K562 (cell line): ENCODE data around the gene TBC1D9. TPM values are rescaled to one million over a fixed set of nuclear protein-coding genes. Genes with fewer than 3 reads are reported as not detected.

Experiments used
- ATAC-seq: fragments of 200-7000 bp; cut with Tn5 transposase; 3 replicates; pipeline ENCODE4 v1.9.1; 2020; ENCODE audit warnings: moderate library complexity
- BruUV-seq: library from RNA; stranded (reverse); fragments of 400-500 nt; replicated peaks from 2 replicates; lab custom pipeline; 2021; lab: Mats Ljungman, UMichigan
- CTCF ChIA-PET: fragments of 300-600 bp; formaldehyde crosslinking; extraction: SDS; loops from one replicate; lab custom pipeline; 2021; ENCODE audit warnings: low intra/inter-chr PET ratio; lab: Yijun Ruan, JAX
- POLR2A ChIA-PET: fragments of 300-600, 350-650 bp; sonication (Branson Sonifier 250); formaldehyde crosslinking; extraction: SDS; loops from one replicate; lab custom pipeline; 2021; ENCODE audit warnings: antibody characterized with exemption, inconsistent platforms; lab: Yijun Ruan, JAX
- DNase-seq, 4 experiments: peaks; one replicate each; pipeline versions ENCODE4 v3.0.0 to v3.0.0-alpha.2; 2011 to 2018; ENCODE audit warnings: low spot score in 3 of 4, mixed read lengths in 3 of 4; ENCODE audit errors: extremely low read depth in 1 of 4
- FAIRE-seq: peaks from 2 replicates; lab custom pipeline; 2011; peaks lifted over from hg19 to GRCh38; lab: Jason Lieb, UNC
- H2AFZ ChIP-seq: 2 replicates; pipeline ENCODE4 v1.6.0; 2011; ENCODE audit warnings: low read depth, low read length, control low read depth, inconsistent platforms
- H3K27ac ChIP-seq: fragments of 200-600 bp; 3 replicates; pipeline ENCODE4 v1.8.0; 2011; ENCODE audit warnings: low read depth, mild to moderate bottlenecking, control low read depth, inconsistent platforms, low read length, moderate library complexity, mixed read lengths; ENCODE audit errors: extremely low read depth
- H3K27me3 ChIP-seq, 2 experiments: fragments of 300-600 bp in 1 of 2; 2 replicates in 1 of 2; 3 replicates in 1 of 2; pipeline versions ENCODE4 v1.6.0 to v1.8.0; 2011; ENCODE audit warnings: inconsistent platforms in 2 of 2, low read length in 2 of 2, mild to moderate bottlenecking in 1 of 2, mixed read lengths in 1 of 2, moderate library complexity in 1 of 2; ENCODE audit not compliant: control insufficient read depth in 2 of 2, insufficient read depth in 2 of 2
- H3K36me3 ChIP-seq: fragments of 300-600 bp; 3 replicates; pipeline ENCODE4 v1.8.0; 2011; ENCODE audit warnings: mild to moderate bottlenecking, low read length, inconsistent platforms; ENCODE audit not compliant: control insufficient read depth, insufficient read depth
- H3K4me1 ChIP-seq, 2 experiments: fragments of 200-600 bp in 1 of 2; replicated peaks in 1 of 2; 2 replicates in 1 of 2; 3 replicates in 1 of 2; pipeline versions ENCODE4 v1.5.1 to v1.8.0; 2011; ENCODE audit warnings: inconsistent platforms in 2 of 2, low read length in 2 of 2, mild to moderate bottlenecking in 1 of 2, mixed read lengths in 1 of 2, moderate library complexity in 1 of 2; ENCODE audit not compliant: control insufficient read depth in 2 of 2, insufficient read depth in 2 of 2
- H3K4me2 ChIP-seq: 2 replicates; pipeline ENCODE4 v1.6.1; 2011; ENCODE audit warnings: low read length, control low read depth, inconsistent platforms, mixed read lengths; ENCODE audit not compliant: insufficient read depth
- H3K4me3 ChIP-seq: fragments of 200-600 bp; sonication (generic), shearing (Covaris generic); 2 replicates; pipeline ENCODE4 v1.5.1; 2016; ENCODE audit warnings: control low read depth, inconsistent platforms
- H3K79me2 ChIP-seq: fragments of 200-600 bp; 3 replicates; pipeline ENCODE4 v1.8.0; 2011; ENCODE audit warnings: low read length, inconsistent platforms; ENCODE audit not compliant: control insufficient read depth, insufficient read depth
- H3K9ac ChIP-seq, 2 experiments: 2 replicates each; pipeline versions ENCODE4 v1.6.0 to v1.6.1; 2011; ENCODE audit warnings: low read depth in 2 of 2, low read length in 2 of 2, control low read depth in 1 of 2, inconsistent platforms in 1 of 2, mild to moderate bottlenecking in 1 of 2, mixed read lengths in 1 of 2; ENCODE audit not compliant: insufficient read depth in 1 of 2
- H3K9me1 ChIP-seq: one replicate; pipeline ENCODE4 v1.6.0; 2011; ENCODE audit warnings: inconsistent platforms, mild to moderate bottlenecking, low read length, moderate library complexity; ENCODE audit not compliant: control insufficient read depth, insufficient read depth
- H3K9me3 ChIP-seq: replicated peaks from 2 replicates; pipeline ENCODE4 v1.5.1; 2011; ENCODE audit warnings: low read depth, low read length, inconsistent platforms; ENCODE audit not compliant: control insufficient read depth, insufficient read depth
- H4K20me1 ChIP-seq: replicated peaks from 2 replicates; pipeline ENCODE4 v1.6.1; 2011; ENCODE audit warnings: low read length, inconsistent platforms, mixed read lengths; ENCODE audit not compliant: control insufficient read depth, insufficient read depth
- ARHGAP35 ChIP-seq: fragments of 450-650 bp; IDR thresholded peaks from 2 replicates; pipeline ENCODE4 v1.6.1; 2018; ENCODE audit not compliant: partially characterized antibody
- ASH1L ChIP-seq: fragments of 450-650 bp; IDR thresholded peaks from 2 replicates; pipeline ENCODE4 v1.6.1; 2018; ENCODE audit warnings: borderline replicate concordance, mild to moderate bottlenecking, low read depth; ENCODE audit not compliant: partially characterized antibody
- CBX8 ChIP-seq: fragments of 200-600 bp; sonication (generic); IDR thresholded peaks from 2 replicates; pipeline ENCODE4 v1.6.1; 2012; ENCODE audit warnings: borderline replicate concordance, mixed run types, low read depth, mild to moderate bottlenecking, moderate library complexity, mixed read lengths, low read length, control low read depth, inconsistent platforms; ENCODE audit not compliant: poor library complexity, severe bottlenecking; ENCODE audit errors: extremely low read depth
- CHD1 ChIP-seq: fragments of 200-600 bp; sonication (generic); IDR thresholded peaks from one replicate; pipeline ENCODE4 v1.6.1; 2012; ENCODE audit warnings: mild to moderate bottlenecking, moderate library complexity, low read length, inconsistent platforms
- MXI1 ChIP-seq: IDR thresholded peaks from 2 replicates; pipeline ENCODE4 v1.6.1; 2011; ENCODE audit warnings: low read depth, mild to moderate bottlenecking, improper control_type of control experiment, low read length
- RBBP5 ChIP-seq: fragments of 200-600 bp; sonication (generic); IDR thresholded peaks from 2 replicates; pipeline ENCODE4 v1.6.1; 2012; ENCODE audit warnings: borderline replicate concordance, mild to moderate bottlenecking, low read length, control low read depth, inconsistent platforms; ENCODE audit not compliant: insufficient read depth, poor library complexity, severe bottlenecking
- SLC30A9 ChIP-seq: fragments of 250-450 bp; sonication (Bioruptor Pico); IDR thresholded peaks from 2 replicates; pipeline ENCODE4 v1.8.0; 2022; ENCODE audit warnings: mild to moderate bottlenecking, moderate library complexity
- SMARCA5 ChIP-seq: fragments of 450-650 bp; IDR thresholded peaks from 2 replicates; pipeline ENCODE4 v1.6.1; 2016
- TAL1 ChIP-seq: fragments of 450-650 bp; IDR thresholded peaks from 2 replicates; pipeline ENCODE4 v1.6.1; 2016; ENCODE audit warnings: mild to moderate bottlenecking
- THRAP3 ChIP-seq: fragments of 450-650 bp; IDR thresholded peaks from 2 replicates; pipeline ENCODE4 v1.6.1; 2016; ENCODE audit warnings: mild to moderate bottlenecking, inconsistent platforms, borderline replicate concordance
- ZNF23 ChIP-seq: fragments of 250-450 bp; sonication (Bioruptor Pico); IDR thresholded peaks from 2 replicates; pipeline ENCODE4 v1.4.0; 2020; ENCODE audit warnings: mild to moderate bottlenecking
- ZNF3 ChIP-seq: fragments of 250-450 bp; sonication (Bioruptor Pico); IDR thresholded peaks from 2 replicates; pipeline ENCODE4 v1.5.0; 2021; ENCODE audit warnings: mild to moderate bottlenecking, moderate library complexity
- WGBS: fragments of 100-300 bp; shearing (Covaris generic); methylation state at CpG from one replicate; pipeline ENCODE4 v1.1.6; 2016; ENCODE audit warnings: low coverage, mixed read lengths; ENCODE audit not compliant: insufficient coverage; ENCODE audit errors: missing lambda C conversion rate; 5-methylcytosine and 5-hydroxymethylcytosine counted together
- in situ Hi-C: fragments of 300-500 bp; cut with MboI; formaldehyde crosslinking; loops from 4 replicates; pipeline ENCODE4 v1.15.0; 2018; ENCODE audit warnings: inconsistent platforms, mixed read lengths
- intact Hi-C: fragments of 100-400 bp; cut with micrococcal nuclease; formaldehyde crosslinking; loops from 2 replicates; pipeline ENCODE4 v1.14.2; 2022
- polyA plus RNA-seq, 8 experiments: library from polyadenylated mRNA; depleted of rRNA in 4 of 8; stranded (reverse) in 5 of 8; unstranded in 3 of 8; fragments of >200 nt; fragmentation: Nextera tagmentation in 2 of 8; fragmentation: Illumina TruSeq in 1 of 8; extraction: Ambion mirVana in 2 of 8; extraction: Trizol in 1 of 8; gene quantifications; 2 replicates each; pipeline versions ENCODE4 v1.2.1 to v1.2.3, GENCODE V29; 2011 to 2014; ENCODE audit warnings: inconsistent platforms in 1 of 8, missing spikeins in 1 of 8
- total RNA-seq, 7 experiments: library from RNA; depleted of rRNA in 6 of 7; stranded (reverse); fragments of >200 nt in 6 of 7; fragmentation: Illumina TruSeq in 2 of 7; extraction: Trizol in 2 of 7; gene quantifications; 2 replicates each; pipeline versions ENCODE4 v1.2.1 to v1.2.3, GENCODE V29; 2011 to 2021; ENCODE audit warnings: low replicate concordance in 1 of 7
- TF ChIP-seq, protein P1 (sequence below): fragments of 450-650 bp; IDR thresholded peaks from 2 replicates; pipeline ENCODE4 v1.6.1; 2016; ENCODE audit warnings: low read depth
- TF ChIP-seq, protein P2 (sequence below): fragments of 250-450 bp; sonication (Bioruptor Pico); IDR thresholded peaks from 2 replicates; pipeline ENCODE4 v1.5.0; 2022; ENCODE audit warnings: mild to moderate bottlenecking

Gene TBC1D9
- total and polyA plus RNA-seq, 9 of the 15 experiments (the other 6 are each of a cell fraction or from before 2014, with no cell fraction given), result 0.13 TPM; not detected in 8

- Histone ChIP-seq H3K79me2 (no peaks in the 10 kb centered on the region), H3K27me3 (no peaks in the 10 kb centered on the region), H3K9me3 (no peaks in the 10 kb centered on the region), H2AFZ (no peak overlapping the region), H3K9ac (no peak overlapping the region), H3K9me1 (no peaks in the 10 kb centered on the region), H3K27ac (no peak overlapping the region), H3K4me2 (no peak overlapping the region), H4K20me1 (no peaks in the 10 kb centered on the region), H3K36me3 (no peaks in the 10 kb centered on the region), H3K4me3 (no peak overlapping the region), H3K4me1 (no peaks in the 10 kb centered on the region)
- ATAC-seq, result no peak
- ChIA-PET POLR2A (no interaction called here), CTCF (no interaction called here)
- intact Hi-C loops (no loop called here), in situ Hi-C loops (no loop called here)
- 0% methylated on average over 1 of the region's 1 CpG for WGBS
- BruUV-seq, result no TSS peak
- FAIRE-seq, result no peak
- no peak for DNase-seq
- TF ChIP-seq ARHGAP35 (no peak), THRAP3 (no peak), SMARCA5 (no peak), CBX8 (no peak), ZNF23 (CRISPR knock-in tag) (no peak), TAL1 (no peak), CHD1 (no peak), ASH1L (no peak), ZNF3 (CRISPR knock-in tag) (no peak), RBBP5 (no peak), SLC30A9 (CRISPR knock-in tag) (no peak), MXI1 (no peak)
- TF ChIP-seq, protein P1, sequence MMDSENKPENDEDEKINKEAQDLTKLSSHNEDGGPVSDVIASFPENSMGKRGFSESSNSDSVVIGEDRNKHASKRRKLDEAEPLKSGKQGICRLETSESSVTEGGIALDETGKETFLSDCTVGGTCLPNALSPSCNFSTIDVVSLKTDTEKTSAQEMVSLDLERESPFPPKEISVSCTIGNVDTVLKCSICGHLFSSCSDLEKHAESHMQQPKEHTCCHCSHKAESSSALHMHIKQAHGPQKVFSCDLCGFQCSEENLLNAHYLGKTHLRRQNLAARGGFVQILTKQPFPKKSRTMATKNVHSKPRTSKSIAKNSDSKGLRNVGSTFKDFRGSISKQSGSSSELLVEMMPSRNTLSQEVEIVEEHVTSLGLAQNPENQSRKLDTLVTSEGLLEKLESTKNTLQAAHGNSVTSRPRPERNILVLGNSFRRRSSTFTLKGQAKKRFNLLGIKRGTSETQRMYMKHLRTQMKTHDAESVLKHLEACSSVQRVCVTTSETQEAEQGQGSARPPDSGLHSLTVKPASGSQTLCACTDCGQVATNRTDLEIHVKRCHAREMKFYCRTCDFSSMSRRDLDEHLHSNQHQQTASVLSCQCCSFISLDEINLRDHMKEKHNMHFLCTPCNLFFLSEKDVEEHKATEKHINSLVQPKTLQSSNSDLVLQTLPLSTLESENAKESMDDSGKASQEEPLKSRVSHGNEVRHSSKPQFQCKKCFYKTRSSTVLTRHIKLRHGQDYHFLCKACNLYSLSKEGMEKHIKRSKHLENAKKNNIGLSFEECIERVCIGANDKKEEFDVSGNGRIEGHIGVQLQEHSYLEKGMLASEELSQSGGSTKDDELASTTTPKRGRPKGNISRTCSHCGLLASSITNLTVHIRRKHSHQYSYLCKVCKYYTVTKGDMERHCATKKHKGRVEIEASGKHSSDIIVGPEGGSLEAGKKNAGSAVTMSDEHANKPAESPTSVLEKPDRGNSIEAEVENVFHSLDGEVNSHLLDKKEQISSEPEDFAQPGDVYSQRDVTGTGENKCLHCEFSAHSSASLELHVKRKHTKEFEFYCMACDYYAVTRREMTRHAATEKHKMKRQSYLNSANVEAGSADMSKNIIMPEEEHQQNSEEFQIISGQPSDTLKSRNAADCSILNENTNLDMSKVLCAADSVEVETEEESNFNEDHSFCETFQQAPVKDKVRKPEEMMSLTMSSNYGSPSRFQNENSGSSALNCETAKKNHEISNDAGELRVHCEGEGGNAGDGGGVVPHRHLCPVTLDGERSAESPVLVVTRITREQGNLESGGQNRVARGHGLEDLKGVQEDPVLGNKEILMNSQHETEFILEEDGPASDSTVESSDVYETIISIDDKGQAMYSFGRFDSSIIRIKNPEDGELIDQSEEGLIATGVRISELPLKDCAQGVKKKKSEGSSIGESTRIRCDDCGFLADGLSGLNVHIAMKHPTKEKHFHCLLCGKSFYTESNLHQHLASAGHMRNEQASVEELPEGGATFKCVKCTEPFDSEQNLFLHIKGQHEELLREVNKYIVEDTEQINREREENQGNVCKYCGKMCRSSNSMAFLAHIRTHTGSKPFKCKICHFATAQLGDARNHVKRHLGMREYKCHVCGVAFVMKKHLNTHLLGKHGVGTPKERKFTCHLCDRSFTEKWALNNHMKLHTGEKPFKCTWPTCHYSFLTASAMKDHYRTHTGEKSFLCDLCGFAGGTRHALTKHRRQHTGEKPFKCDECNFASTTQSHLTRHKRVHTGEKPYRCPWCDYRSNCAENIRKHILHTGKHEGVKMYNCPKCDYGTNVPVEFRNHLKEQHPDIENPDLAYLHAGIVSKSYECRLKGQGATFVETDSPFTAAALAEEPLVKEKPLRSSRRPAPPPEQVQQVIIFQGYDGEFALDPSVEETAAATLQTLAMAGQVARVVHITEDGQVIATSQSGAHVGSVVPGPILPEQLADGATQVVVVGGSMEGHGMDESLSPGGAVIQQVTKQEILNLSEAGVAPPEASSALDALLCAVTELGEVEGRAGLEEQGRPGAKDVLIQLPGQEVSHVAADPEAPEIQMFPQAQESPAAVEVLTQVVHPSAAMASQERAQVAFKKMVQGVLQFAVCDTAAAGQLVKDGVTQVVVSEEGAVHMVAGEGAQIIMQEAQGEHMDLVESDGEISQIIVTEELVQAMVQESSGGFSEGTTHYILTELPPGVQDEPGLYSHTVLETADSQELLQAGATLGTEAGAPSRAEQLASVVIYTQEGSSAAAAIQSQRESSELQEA, result no peak
- TF ChIP-seq, protein P2, sequence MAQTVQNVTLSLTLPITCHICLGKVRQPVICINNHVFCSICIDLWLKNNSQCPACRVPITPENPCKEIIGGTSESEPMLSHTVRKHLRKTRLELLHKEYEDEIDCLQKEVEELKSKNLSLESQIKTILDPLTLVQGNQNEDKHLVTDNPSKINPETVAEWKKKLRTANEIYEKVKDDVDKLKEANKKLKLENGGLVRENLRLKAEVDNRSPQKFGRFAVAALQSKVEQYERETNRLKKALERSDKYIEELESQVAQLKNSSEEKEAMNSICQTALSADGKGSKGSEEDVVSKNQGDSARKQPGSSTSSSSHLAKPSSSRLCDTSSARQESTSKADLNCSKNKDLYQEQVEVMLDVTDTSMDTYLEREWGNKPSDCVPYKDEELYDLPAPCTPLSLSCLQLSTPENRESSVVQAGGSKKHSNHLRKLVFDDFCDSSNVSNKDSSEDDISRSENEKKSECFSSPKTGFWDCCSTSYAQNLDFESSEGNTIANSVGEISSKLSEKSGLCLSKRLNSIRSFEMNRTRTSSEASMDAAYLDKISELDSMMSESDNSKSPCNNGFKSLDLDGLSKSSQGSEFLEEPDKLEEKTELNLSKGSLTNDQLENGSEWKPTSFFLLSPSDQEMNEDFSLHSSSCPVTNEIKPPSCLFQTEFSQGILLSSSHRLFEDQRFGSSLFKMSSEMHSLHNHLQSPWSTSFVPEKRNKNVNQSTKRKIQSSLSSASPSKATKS (CRISPR knock-in tag), result no peak
These were observed 48.9 kb downstream of the TBC1D9 start for GRCh38 chr4:140707325-140707724.
